GM12864 (cell line): ENCODE results near the gene LTA4H.
A peak's percentile ranks its signal among the peaks of the same experiment; 100 is the strongest.

Source experiments
- DNase-seq: peaks from one replicate; pipeline ENCODE4 v3.0.0-alpha.2; 2011; ENCODE audit warnings: low read depth
- H3K4me3 ChIP-seq: 2 replicates; pipeline ENCODE4 v1.5.1; 2011; ENCODE audit warnings: mild to moderate bottlenecking, low read depth, low read length, control low read depth
- CTCF ChIP-seq: IDR thresholded peaks from 2 replicates; pipeline ENCODE4 v1.5.1; 2011; ENCODE audit warnings: low read depth, mild to moderate bottlenecking, moderate library complexity, low read length, control low read depth, inconsistent platforms; ENCODE audit errors: missing control alignments

Gene LTA4H

DNA sequence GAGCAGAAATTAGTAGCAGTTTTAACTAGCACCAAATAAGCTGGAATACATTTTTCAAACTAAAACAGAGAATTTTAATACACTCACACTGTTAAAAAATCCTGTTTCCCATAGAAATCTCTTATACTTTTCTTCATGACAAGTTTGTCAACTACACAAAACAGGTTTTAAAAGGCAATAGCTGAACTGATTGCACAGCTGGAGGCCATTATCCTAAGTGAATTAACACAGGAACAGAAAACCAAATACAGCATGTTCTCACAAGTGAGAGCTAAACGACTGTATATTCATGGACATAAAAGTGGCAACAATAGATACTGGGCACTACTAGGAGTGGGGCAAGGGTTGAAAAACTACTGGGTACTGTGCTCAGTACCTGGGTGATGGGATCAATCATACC is 27.7 kb downstream of the LTA4H start:
- DNase-seq, result no peak
- no peak for TF ChIP-seq CTCF
- H3K4me3 ChIP-seq, result no peak overlapping the region

- no peak for TF ChIP-seq CTCF
- no peak overlapping the region for H3K4me3 ChIP-seq
- DNase-seq, result no peak
Measured at GRCh38 chr12:96006727-96007126, 28.7 kb downstream of the LTA4H start.

DNA sequence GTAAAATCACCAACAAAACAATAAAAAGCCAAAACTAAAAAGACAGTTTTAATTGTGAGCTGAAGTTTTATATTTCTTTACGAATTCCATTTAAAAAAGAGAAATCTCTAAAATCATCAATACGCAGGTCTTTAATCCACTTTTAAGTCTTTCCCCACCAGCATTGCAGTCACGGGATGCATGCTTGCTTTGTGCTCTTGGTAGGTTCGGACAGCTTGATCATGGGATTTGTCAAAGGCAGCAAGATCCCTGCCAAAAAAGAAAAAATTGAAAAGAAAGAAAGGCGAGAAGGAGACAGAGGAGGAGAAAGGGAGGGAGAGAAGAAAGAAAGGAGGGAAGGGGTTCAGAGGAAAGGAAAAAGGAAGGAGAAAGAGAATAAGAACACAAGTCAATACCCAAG is 34.5 kb downstream of the LTA4H start:
- H3K4me3 ChIP-seq, result no peak overlapping the region
- no peak for TF ChIP-seq CTCF
- DNase-seq, result no peak

- no peak for DNase-seq
- no peak for TF ChIP-seq CTCF
- H3K4me3 ChIP-seq, result no peak overlapping the region
Measured at GRCh38 chr12:95999484-95999883, 35.9 kb downstream of the LTA4H start.

DNA sequence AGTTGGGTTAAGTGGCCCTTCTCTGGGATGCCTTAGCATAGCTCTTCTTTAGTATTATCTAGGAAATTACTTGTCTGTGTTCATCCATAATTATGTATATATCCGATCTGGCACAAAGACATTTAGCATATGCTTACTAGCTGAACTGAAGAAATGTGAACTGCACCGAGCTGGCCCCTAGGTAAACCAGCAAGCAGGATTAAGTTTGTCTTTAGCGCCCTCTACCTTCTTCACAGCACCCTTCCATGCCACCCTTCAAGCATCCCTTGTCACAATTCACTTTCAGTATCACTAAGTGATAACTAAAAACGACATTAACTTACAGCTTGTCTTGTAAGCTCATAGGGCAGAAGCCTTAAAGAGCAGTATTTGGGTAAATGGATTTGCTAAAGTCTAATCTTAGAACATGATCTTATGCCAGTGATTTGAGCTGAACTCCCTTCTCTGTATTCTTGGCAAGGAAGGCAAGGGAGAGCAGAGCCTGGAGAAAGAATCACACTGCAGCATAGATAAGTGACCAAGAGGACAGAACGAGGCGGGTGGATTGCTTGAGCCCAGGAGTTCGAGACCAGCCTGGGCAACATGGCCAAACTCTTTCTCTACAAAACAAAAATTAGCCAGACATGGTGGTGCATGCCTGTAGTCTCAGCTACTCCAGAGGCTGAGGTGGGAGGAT is 36.6 kb downstream of the LTA4H start:
- peak; percentile 50 for DNase-seq
- peak; percentile 64 for TF ChIP-seq CTCF
- no peak overlapping the region for H3K4me3 ChIP-seq

DNA sequence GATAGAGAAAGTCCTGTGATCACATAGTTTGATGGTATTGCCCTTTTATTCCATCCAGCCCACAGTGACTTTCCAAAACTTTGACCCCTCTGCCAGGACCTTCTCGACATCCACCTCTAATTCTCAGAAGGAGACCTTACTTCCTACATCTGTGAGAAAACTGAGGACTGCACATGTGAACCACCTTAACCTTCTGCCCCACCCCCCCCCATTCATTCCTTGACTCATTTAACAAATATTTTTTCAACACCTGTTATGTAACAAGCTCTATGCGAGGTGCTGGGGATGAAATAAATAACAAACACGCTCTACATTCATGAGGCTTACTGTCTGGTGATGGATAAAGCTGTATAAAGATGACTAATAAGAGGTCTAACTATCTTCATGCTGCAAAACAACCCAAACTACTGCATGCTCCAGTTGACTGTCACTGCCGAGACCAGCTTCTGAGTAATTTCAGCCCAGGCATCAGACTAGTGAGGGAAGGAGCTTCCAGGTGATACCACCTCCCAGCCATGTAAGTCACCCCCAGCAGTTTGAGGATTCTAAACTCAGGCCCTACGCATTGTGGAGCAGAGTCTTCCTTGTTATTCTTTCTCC is 37.4 kb downstream of the LTA4H start:
- no peak for TF ChIP-seq CTCF
- DNase-seq, result no peak

GRCh38 chr12:95997276-95997675 is 38.1 kb downstream of the LTA4H start:
- no peak for DNase-seq
- no peak for TF ChIP-seq CTCF
- no peak overlapping the region for H3K4me3 ChIP-seq

More for the DNA sequence above, 37.4 kb downstream of the LTA4H start:
- H3K4me3 ChIP-seq, result no peak overlapping the region
